Measurements from ENCODE around the gene OCRL. TPM values are rescaled to one million over a fixed set of nuclear protein-coding genes. Genes with fewer than 3 reads are reported as not detected.

The OCRL gene
- total and polyA plus RNA-seq, 2 of the 13 experiments (the other 11 are each of a cell fraction or from before 2014, with no cell fraction given) = 13.4 to 32.0 TPM

GRCh38 chrX:129522184-129523078 lies 17.6 kb upstream of the OCRL start (continued):
- TF ChIP-seq IRX3 (CRISPR knock-in tag; IDR thresholded peaks at IDR 0.05; ENCODE audit: borderline replicate concordance, low read depth) (no peak), GATAD1 (CRISPR knock-in tag; IDR thresholded peaks at IDR 0.05) (no peak), ZNF441 (CRISPR knock-in tag; IDR thresholded peaks at IDR 0.05; ENCODE audit: borderline replicate concordance) (no peak), ZNF281 (CRISPR knock-in tag; IDR thresholded peaks at IDR 0.05; ENCODE audit: borderline replicate concordance) (peak; percentile 85; the same call in 1 of the 2 replicates), TCF12 (IDR thresholded peaks at IDR 0.05) (no peak), TCF12 (CRISPR knock-in tag; IDR thresholded peaks at IDR 0.05) (no peak), SNAPC4 (CRISPR knock-in tag; IDR thresholded peaks at IDR 0.05) (no peak), ZNF10 (CRISPR knock-in tag; IDR thresholded peaks at IDR 0.05; ENCODE audit: borderline replicate concordance, low read depth) (no peak), GPBP1L1 (CRISPR knock-in tag; IDR thresholded peaks at IDR 0.05) (no peak), GABPA (IDR thresholded peaks at IDR 0.05; ENCODE audit: low read depth, low read length) (no peak), GABPA (CRISPR knock-in tag; IDR thresholded peaks at IDR 0.05; ENCODE audit: low read depth) (0 out of 2 replicates have a peak, but pooled peaks have one; percentile 10), ZNF780A (CRISPR knock-in tag; IDR thresholded peaks at IDR 0.05) (no peak), SAP130 (CRISPR knock-in tag; IDR thresholded peaks at IDR 0.05; ENCODE audit: low read depth) (peak; percentile 51), YEATS2 (CRISPR knock-in tag; IDR thresholded peaks at IDR 0.05; ENCODE audit: borderline replicate concordance) (no peak), SIX1 (CRISPR knock-in tag; IDR thresholded peaks at IDR 0.05; ENCODE audit: borderline replicate concordance) (peak; percentile 90), ZNF558 (CRISPR knock-in tag; IDR thresholded peaks at IDR 0.05; ENCODE audit: borderline replicate concordance) (no peak)
- TF ChIP-seq, protein P1, sequence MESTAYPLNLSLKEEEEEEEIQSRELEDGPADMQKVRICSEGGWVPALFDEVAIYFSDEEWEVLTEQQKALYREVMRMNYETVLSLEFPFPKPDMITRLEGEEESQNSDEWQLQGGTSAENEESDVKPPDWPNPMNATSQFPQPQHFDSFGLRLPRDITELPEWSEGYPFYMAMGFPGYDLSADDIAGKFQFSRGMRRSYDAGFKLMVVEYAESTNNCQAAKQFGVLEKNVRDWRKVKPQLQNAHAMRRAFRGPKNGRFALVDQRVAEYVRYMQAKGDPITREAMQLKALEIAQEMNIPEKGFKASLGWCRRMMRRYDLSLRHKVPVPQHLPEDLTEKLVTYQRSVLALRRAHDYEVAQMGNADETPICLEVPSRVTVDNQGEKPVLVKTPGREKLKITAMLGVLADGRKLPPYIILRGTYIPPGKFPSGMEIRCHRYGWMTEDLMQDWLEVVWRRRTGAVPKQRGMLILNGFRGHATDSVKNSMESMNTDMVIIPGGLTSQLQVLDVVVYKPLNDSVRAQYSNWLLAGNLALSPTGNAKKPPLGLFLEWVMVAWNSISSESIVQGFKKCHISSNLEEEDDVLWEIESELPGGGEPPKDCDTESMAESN (CRISPR knock-in tag; conservative IDR thresholded peaks at IDR 0.05) = no peak

Data from HepG2 (cell line).